ENCODE results near the gene STAM2.
A peak's percentile ranks its signal among the peaks of the same experiment; 100 is the strongest.
"Not testable (repeated sequence)": the region's sequence is repeated elsewhere in the genome, so short reads cannot be mapped to it uniquely, and the experiment has no call there.

The STAM2 gene

DNA sequence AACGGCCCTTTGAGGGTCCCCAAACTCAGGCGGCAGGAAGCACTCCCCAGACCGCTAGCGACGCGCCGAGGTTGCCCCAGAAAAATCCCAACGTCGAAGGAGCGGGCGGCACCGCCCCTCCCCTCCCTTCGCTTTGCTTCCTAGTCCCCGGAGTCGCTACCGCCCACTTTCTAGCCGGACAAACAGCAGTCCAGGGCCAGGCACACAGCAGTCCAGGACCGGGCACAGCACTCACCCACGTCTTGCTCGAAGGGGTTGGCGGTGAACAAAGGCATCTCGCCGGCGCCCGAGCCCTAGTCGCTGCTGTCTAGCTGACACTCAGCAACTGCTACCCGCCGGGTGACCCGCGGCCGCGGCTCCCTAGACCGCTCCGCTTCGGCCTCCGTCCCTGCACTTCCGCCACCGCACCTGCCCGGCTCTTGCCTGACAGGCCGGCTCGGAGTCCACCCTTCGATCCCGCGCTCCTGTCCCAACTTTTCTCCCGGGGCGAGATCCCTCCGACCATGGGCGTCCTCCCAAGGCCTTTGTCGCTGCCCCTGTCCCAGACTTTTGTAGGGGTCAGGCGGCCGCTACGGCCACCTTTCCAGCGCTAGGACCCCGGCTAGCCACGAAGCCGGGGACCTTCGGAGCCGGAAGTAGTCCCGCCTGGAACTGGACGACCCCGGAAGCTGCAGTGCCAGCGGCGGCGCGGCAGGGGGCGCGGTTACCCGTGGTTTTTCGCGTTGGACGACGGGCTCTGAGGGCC is at the start of gene STAM2:
TSS of gene STAM2 (minus strand) at position 396 of the 745 bp plus-strand sequence. CDS start at position 275, 121 bp downstream.
- H3K4me1 ChIP-seq, result peaks cover 13% of the 10 kb centered on the region
- H3K36me3 ChIP-seq (replicated peaks), result no peaks in the 10 kb centered on the region
- peak; percentile 83 to 94 for DNase-seq (ENCODE audit: low spot score in 2 of 2)
- H3K9me3 ChIP-seq, result no peaks in the 10 kb centered on the region
- H3K4me3 ChIP-seq, result peak within 1 kb of the TSS; percentile 99
- H3K27me3 ChIP-seq (ENCODE audit: low read depth), result no peaks in the 10 kb centered on the region
- in situ Hi-C loops (cut with MboI; ENCODE audit: low sequenced_read_pairs), result no loop called here

DNA sequence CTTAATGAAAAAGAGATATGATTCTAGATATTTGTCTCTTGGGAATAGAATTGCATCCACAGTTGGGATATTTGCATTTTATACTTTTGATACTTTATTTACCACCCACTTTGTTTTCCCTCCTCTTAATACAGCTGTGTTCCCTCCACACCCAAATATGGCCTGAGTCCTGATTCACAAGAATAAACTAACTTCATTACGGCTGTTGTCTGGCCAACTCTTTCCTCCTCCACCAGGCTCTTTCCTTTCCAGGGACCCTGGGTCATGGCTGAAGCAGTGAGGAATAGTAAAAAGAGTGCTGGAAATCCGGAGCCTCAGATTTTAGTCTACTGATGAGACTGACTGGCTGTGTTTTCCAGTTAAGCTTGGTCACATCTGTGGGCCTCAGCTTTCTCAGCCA is 48.4 kb upstream of the STAM2 start:
- DNase-seq (ENCODE audit: low spot score in 2 of 2), result no peak
- H3K27me3 ChIP-seq (ENCODE audit: low read depth), result no peaks in the 10 kb centered on the region
- H3K4me1 ChIP-seq, result peaks cover 14% of the 10 kb centered on the region
- in situ Hi-C loops (cut with MboI; ENCODE audit: low sequenced_read_pairs), result no loop called here
- no peak overlapping the region for H3K4me3 ChIP-seq
- no peaks in the 10 kb centered on the region for H3K36me3 ChIP-seq (replicated peaks)
- H3K9me3 ChIP-seq, result no peaks in the 10 kb centered on the region

DNA sequence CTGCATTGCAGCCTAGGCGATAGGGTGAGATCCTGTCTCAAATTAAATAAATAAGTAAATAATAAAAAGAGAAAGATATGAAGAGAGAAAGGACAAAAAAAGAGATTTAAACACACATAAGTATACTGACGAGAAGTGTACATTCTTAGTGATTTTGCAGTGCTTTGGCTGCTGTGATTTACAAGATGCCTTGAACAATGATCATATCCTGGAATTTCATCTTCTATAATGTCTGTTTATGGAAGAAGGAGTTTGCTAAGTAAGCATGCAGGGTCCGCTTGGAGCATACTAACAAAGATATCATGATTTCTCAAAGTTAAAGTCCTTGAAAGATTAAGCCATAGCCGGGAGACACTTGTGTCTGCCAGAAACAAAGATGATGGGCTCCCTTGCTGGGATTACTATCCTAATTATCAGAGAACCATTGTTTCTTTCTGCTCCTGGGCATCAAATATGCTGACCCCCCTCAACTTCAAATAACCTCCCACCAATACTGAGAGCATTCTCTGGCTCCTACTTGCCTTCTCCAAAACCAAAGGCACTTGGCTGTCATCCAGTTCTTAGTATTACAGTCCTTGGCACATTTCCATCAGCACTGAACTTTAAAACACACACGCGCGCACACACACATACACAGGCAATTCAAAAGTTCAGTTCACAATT is 47.5 kb upstream of the STAM2 start:
- no peaks in the 10 kb centered on the region for H3K36me3 ChIP-seq (replicated peaks)
- no peaks in the 10 kb centered on the region for H3K27me3 ChIP-seq (ENCODE audit: low read depth)
- in situ Hi-C loops (cut with MboI; ENCODE audit: low sequenced_read_pairs), result no loop called here
- no peak overlapping the region for H3K4me3 ChIP-seq
- H3K9me3 ChIP-seq, result no peaks in the 10 kb centered on the region
- DNase-seq (ENCODE audit: low spot score in 2 of 2), result peak; percentile 71 to 78
- H3K4me1 ChIP-seq, result peaks cover 14% of the 10 kb centered on the region

DNA sequence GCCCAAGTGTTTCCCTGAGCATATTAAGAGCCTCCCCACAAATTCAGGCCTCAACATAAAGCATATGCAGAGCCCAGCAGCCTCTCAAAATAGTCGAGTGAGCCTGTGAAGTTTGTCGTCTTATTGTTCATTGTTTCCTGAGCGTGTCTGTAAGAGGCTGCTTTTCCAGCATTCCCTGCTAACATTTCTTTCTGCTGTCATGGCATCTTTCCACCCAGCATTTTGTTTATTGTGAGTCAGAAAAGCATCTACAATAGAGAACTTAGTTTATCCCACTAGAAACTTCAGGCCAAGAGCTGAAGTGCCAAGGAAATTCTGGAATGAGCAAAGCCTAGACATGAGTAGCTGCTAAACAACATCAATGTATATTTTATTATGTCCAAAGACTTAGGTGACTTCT is 46.3 kb upstream of the STAM2 start:
- Histone ChIP-seq H3K4me1 (peaks cover 14% of the 10 kb centered on the region), H3K9me3 (no peaks in the 10 kb centered on the region), H3K27me3 (ENCODE audit: low read depth) (no peaks in the 10 kb centered on the region), H3K36me3 (replicated peaks) (no peaks in the 10 kb centered on the region), H3K4me3 (no peak overlapping the region)
- no peak for DNase-seq (ENCODE audit: low spot score in 2 of 2)
- in situ Hi-C loops (cut with MboI; ENCODE audit: low sequenced_read_pairs), result no loop called here

DNA sequence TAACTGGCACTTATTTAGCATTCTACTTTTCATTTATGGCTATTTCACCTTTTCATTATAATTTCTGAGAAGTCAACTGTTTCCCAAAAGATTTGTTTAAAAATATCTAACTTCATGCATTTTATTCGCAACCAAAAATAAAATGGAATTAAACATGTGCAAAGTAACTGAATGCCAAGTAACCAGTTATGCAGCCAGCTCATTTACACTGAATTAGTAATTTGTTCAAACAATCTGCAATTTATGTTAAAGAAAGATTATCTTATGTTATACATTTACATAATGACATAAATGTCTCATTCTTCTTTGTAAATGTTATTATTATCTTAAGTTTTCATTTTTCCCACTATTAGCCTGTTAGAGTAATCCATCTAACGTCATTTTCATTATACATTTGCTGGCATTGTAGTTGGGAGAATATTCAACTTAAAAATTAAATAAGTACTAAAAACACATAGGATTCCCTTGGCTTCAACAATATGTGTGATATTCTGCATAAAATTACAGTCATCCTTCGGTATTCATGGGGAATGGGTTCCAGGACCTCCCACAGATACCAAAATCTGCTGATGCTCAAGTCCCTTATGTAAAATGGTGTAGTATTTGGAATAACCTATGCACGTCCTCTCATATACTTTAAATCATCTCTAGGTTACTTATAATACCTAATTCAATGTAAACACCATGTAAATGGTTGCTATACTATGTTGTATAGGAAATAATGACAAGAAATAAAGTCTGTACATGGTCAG is 43.7 kb upstream of the STAM2 start:
- H3K4me1 ChIP-seq, result peaks cover 14% of the 10 kb centered on the region
- no peaks in the 10 kb centered on the region; the same call in 1 of the 2 replicates for H3K9me3 ChIP-seq
- in situ Hi-C loops (cut with MboI; ENCODE audit: low sequenced_read_pairs), result no loop called here
- DNase-seq (ENCODE audit: low spot score in 2 of 2), result no peak
- no peaks in the 10 kb centered on the region for H3K36me3 ChIP-seq (replicated peaks)
- no peaks in the 10 kb centered on the region for H3K27me3 ChIP-seq (ENCODE audit: low read depth)
- no peak overlapping the region for H3K4me3 ChIP-seq

DNA sequence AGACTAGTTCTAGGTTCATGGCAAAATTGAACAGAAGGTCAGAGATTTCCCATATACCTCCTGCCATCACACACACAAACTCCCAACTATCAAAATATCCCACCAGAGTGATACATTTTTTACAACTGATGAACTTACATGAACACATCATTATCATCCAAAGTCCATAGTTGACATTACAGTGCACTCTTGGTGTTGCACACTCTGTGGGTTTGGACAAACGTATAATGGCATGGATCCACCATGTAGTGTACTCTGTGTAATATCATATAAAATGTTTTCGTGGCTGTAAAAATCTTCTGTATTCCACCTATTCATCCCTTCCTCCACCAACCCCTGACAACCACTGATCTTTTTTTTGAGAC is 25.9 kb upstream of the STAM2 start:
- Histone ChIP-seq H3K4me1 (no peaks in the 10 kb centered on the region), H3K36me3 (replicated peaks) (no peaks in the 10 kb centered on the region), H3K4me3 (no peak overlapping the region), H3K9me3 (no peaks in the 10 kb centered on the region), H3K27me3 (ENCODE audit: low read depth) (peaks cover 14% of the 10 kb centered on the region)
- DNase-seq (ENCODE audit: low spot score in 2 of 2), result no peak
- in situ Hi-C loops (cut with MboI; ENCODE audit: low sequenced_read_pairs), result no loop called here

DNA sequence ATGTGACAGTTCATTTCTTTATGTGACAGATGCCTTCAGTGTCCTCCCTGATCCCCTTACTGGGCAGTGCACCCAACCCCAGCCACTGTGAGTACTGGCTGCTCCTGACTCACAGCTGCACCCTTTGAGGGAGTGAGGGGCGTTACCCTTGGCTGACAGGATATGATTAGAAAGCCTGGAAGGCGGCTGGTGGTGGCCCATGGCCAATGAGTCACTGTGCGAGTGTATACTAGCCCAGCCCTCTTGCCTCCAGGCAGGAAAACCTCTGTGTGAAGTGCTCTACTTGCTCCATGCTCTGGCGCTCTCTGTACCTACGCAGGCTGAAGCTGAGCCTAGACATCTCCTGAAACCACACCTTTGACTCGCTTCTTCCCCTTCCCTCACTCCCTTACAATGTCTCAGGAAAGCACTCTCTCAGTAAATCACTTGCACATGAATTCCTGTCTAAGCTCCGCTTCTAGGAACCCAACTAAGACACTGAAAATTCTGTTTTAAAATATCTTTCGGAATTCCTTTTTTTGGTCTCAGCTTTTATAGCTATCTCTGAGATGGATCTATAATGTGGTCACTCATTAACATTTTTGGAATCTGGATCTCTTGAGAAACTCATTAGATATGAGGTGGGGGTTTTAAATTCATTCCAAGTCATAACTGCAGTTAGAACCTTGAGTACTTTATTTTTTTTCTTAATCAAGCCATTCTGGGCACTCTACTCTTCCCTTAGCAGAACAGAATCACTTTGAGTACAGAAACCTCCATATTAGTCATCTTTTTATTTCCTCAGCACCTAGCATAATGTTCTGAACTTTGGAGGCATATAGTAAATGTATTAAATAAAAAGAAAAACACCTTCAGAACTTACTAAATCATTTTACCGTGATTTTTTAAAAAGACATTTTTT is 25.3 kb upstream of the STAM2 start:
- in situ Hi-C loops (cut with MboI; ENCODE audit: low sequenced_read_pairs), result no loop called here
- Histone ChIP-seq H3K4me3 (no peak overlapping the region), H3K4me1 (no peaks in the 10 kb centered on the region)

DNA sequence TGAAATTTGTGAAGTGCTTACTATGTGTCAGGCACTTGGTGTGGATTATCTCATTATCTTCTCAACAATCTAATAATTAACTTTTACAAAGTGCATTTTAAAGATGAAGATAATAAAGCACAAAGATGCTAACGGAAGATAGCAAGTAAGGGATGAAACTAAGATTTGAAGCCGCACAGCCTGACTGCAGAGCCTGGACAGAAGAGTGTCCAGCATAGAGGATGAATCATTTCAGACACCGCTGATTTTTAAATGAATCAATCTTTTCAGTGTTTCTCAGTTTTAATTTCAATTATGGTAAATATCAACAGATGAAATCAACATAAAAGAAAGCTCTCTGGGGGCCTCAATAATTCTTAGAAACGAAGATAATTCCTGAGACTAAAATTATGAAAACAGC is 24.5 kb upstream of the STAM2 start:
- Histone ChIP-seq H3K4me3 (no peak overlapping the region), H3K27me3 (ENCODE audit: low read depth) (peaks cover 14% of the 10 kb centered on the region), H3K36me3 (replicated peaks) (no peaks in the 10 kb centered on the region), H3K9me3 (no peaks in the 10 kb centered on the region), H3K4me1 (no peaks in the 10 kb centered on the region)
- in situ Hi-C loops (cut with MboI; ENCODE audit: low sequenced_read_pairs), result no loop called here
- DNase-seq (ENCODE audit: low spot score in 2 of 2), result no peak

More for the DNA sequence above, 25.3 kb upstream of the STAM2 start:
- Histone ChIP-seq H3K9me3 (no peaks in the 10 kb centered on the region), H3K27me3 (ENCODE audit: low read depth) (peaks cover 14% of the 10 kb centered on the region), H3K36me3 (replicated peaks) (no peaks in the 10 kb centered on the region)
- peak in 1 of 2 experiments; percentile 26 for DNase-seq (ENCODE audit: low spot score in 2 of 2)

DNA sequence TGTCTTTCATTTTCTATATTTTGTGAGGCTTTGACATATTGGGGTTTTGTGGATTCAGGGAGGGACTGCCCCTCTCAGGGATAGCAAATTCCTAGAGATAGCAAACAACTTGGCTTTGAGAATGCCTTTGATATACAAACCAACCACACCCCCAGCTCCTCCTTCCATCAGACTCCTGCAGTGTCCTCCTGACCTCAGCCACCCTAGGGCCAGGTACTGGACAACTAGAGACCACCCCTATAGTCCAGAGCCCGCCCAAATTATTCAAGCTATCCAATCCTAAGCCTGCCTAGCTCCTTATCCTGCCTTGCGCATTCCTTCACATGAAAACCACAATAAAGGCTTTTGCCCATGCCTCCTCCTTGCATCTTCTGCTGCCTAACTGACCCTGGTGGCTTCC is 22.9 kb upstream of the STAM2 start:
- Histone ChIP-seq H3K27me3 (ENCODE audit: low read depth) (peaks cover 12% of the 10 kb centered on the region), H3K36me3 (replicated peaks) (no peaks in the 10 kb centered on the region), H3K4me1 (no peaks in the 10 kb centered on the region), H3K9me3 (no peaks in the 10 kb centered on the region), H3K4me3 (no peak overlapping the region)
- DNase-seq (ENCODE audit: low spot score in 2 of 2), result no peak
- in situ Hi-C loops (cut with MboI; ENCODE audit: low sequenced_read_pairs), result no loop called here

DNA sequence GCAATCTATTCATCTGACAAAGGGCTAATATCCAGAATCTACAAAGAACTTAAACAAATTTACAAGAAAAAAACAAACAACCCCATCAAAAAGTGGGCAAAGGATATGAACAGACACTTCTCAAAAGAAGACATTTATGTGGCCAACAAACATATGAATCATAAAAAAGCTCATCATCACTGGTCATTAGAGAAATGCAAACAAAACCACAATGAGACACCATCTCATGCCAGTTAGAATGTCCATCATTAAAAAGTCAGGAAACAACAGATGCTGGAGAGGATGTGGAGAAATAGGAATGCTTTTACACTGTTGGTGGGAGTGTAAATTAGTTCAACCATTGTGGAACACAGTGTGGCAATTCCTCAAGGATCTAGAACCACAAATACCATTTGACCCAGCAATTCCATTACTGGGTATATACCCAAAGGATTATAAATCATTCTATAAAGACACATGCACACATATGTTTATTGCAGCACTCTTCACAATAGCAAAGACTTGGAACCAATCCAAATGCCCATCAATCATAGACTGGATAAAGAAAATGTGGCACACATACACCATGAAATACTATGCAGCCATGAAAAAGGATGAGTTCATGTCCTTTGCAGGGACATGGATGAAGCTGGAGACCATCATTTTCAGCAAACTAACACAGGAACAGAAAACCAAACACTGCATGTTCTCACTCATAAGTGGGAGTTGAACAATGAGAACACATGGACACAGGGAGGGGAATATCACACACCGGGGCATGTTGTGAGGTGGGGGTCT is 22.1 kb upstream of the STAM2 start:
- H3K9me3 ChIP-seq; DNase-seq (ENCODE audit: low spot score in 2 of 2); H3K36me3 ChIP-seq (replicated peaks); in situ Hi-C loops (cut with MboI; ENCODE audit: low sequenced_read_pairs); H3K4me1 ChIP-seq; H3K4me3 ChIP-seq: not testable (repeated sequence)
- H3K27me3 ChIP-seq (ENCODE audit: low read depth), result peaks cover 12% of the 10 kb centered on the region

DNA sequence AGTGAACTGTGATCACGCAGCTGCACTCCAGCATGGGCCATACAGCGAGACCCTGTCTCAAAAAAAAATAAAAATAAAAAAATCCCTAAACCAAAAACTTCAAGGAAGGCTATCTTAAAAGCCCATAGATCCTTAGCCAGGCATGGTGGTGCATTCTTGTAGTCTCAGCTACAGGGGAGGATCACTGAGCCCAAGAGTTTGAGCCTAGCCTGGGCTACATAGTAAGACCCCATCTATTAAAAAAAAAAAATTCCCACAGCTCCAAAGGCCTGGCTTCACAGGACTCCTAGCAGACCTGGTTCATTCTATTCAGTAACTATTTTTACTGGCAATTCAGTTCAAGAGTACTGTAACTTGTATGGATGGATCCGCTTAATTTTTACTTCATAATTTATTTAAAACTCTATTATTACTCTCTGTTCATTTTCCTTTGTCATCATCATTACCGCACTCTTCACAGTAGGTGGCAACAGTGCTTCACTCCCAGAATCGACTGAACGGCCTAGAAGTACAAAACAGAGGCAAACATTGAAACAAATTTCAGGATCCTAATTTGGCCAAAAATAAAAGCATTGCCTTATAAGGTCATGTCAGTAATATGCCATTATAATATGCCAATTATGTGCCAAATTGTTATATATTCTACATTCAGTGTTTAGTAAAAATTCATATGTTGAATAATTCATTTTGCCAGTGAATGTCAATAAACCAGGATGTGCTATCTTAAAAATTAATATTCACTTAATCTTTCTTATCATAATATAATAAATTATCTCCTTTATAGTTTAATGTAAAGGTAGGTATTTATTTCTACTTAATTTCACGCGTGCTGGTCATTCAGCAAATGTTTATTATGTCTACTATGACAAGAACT is 14.3 kb upstream of the STAM2 start:
- H3K9me3 ChIP-seq, result no peaks in the 10 kb centered on the region
- DNase-seq (ENCODE audit: low spot score in 2 of 2), result peak; percentile 52 to 62
- H3K36me3 ChIP-seq (replicated peaks), result no peaks in the 10 kb centered on the region
- H3K27me3 ChIP-seq (ENCODE audit: low read depth), result no peaks in the 10 kb centered on the region
- in situ Hi-C loops (cut with MboI; ENCODE audit: low sequenced_read_pairs), result loop anchor here (5.0 kb wide), 1 partner anchor 442 kb away; no protein-coding TSS in a partner anchor
- no peaks in the 10 kb centered on the region for H3K4me1 ChIP-seq
- H3K4me3 ChIP-seq, result no peak overlapping the region

DNA sequence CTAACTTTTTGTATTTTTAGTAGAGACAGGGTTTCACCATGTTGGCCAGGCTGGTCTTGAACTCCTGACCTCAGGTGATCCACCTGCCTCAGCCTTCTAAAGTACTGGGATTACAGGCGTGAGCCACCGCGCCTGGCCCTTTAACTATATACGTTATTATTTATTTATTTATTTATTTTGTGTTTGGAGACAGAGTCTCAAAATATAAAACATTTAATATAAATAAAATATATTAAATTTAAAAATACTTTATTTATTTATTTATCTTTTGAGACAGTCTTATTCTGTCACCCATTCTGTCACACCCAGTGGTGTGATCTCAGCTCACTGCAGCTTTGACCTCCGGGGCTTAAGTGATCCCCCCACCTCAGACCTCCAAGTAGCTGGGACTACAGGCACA is 11.2 kb upstream of the STAM2 start:
- H3K4me1 ChIP-seq; H3K9me3 ChIP-seq; H3K4me3 ChIP-seq; DNase-seq (ENCODE audit: low spot score in 2 of 2); H3K27me3 ChIP-seq (ENCODE audit: low read depth); in situ Hi-C loops (cut with MboI; ENCODE audit: low sequenced_read_pairs); H3K36me3 ChIP-seq (replicated peaks): not testable (repeated sequence)

Measured in HAP-1 (cell line).